ENCODE data around the gene PRKAR2B.

The PRKAR2B gene

DNA sequence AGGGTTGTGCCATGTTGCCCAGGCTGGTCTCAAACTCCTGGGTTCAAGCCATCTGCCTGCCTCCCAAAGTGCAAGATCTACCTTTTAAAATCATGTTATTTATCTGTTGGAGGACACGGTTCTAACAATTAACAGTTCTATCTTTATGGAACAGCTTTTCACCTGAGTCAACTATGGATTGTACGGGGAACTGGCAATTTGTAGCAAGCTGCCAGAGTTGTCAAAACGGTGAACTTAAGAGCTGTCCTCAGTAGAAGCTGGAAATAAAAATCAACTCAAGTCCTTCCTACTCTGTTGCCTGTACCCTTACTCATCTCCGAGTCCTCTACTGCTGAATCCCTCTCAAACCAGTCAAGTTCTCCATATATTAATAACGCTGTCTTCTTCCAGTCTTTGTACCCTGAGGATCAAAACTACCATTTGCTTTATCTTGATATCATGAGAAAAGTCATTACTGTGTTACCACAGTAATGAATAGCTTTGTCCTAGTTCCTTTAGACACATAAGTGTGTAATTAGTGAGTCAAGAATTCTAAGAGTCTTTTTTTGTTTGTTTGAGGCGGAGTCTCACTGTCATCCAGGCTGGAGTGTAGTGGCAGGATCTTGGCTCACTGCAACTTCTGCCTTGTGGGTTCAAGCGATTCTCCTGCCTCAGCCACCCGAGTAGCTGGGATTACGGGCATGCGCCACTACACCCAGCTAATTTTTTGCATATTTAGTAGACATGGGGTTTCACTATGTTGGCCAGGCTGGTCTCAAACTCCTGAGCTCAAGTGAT, 152.5 kb downstream of the PRKAR2B start:
- no peak for DNase-seq

DNA sequence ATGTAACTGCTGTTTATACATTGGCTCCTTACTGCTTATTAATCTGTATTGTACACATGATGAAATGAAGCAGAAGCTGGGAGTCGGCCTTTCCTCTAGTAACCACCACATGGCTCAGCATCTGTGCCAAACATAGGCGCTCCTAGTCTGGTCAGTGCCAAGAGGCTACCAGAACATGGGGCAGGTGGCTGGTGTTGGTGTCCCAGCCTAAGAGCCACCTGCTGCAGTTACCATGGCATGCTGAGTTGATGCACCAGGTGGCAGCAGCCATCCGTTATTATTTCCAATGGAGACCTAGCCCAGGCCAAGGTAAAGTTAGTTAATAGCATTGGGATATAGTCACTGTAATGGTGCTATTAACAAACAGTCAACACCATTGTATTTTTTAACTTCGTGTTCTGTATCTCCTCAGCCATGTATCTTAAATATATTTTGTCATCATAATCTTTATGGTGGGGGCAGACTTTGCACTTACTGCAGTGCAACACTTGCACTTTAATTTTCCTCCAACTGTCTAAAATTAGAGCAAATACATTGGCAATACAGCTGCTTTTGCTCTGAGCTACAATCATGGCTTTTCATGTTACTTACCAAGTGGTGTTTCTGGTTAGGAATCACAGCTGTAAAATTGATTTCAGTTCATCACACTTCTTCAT, 157.4 kb downstream of the PRKAR2B start:
- peak; percentile 68 for DNase-seq

DNA sequence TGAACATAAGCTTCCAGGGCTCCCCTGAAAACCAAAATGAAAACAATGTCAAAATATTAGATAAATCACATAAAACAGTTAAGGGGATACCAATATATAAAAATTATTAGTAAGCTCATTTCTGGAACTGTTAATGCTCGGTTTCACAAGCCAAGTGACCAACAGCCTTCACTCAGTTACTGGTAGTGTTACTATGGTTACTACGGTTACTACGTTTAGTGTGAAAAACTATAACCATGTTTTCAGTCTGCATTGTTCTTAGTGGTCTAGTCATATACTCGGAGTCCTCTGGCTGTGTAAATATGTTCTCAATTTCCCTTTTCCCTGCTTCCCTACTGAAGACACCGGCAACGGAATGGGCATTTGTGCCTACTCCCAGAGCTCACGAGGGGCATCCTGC, 159.1 kb downstream of the PRKAR2B start:
- DNase-seq = no peak

DNA sequence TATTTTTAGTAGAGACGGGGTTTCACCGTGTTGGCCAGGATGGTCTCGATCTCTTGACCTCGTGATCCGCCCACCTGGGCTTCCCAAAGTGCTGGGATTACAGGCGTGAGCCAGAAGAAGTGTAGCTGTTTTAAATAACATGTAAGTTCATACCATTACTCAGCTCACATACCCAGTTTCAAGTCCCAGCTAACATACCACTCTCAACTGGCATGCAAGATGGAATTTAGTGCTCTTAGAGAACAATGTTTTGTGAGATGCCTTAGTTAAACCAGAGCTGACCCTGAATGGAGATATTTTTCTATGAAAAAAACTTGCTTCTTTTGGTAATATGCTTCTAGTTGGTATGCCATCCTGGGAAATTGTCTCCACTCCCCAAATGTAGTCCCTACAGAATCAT, 161.6 kb downstream of the PRKAR2B start:
- DNase-seq = no peak

DNA sequence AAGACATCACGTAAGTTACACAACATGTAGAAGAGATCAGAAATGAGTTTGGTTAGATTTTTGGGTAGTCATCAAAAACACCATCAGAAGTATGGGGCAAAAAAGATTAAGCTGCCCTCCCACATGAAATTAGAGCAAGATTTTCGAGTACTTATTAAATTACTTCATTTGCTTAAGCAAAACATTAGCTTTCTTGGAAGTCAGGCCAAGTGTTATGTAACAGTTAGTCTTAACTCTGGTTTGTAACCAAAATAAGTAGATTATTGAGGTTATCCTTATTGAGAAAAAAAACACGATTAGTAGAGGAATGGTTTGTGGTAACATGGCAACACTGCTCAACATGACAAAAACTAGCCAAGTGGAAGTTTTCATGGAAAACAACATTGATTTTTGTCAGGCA, 162.2 kb downstream of the PRKAR2B start:
- DNase-seq = no peak

DNA sequence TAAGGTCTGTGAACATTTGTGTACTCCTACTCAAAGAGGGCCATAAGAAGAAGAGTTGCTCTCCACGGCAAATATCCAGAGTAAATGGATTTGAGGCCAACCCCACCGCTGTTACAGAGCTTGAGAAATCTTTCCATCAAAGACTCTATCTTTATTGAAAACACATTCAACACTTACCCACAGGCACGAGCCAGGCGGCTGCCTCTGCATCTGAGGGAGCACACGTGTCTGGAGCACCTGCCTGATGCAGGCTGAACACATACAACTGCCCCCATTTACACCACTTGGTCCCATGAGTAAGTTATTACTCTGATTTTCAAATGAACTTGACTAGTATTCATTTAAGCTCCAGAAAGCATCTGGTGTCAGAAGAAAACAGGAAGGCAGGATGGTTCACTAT, 163.0 kb downstream of the PRKAR2B start:
- DNase-seq = no peak

DNA sequence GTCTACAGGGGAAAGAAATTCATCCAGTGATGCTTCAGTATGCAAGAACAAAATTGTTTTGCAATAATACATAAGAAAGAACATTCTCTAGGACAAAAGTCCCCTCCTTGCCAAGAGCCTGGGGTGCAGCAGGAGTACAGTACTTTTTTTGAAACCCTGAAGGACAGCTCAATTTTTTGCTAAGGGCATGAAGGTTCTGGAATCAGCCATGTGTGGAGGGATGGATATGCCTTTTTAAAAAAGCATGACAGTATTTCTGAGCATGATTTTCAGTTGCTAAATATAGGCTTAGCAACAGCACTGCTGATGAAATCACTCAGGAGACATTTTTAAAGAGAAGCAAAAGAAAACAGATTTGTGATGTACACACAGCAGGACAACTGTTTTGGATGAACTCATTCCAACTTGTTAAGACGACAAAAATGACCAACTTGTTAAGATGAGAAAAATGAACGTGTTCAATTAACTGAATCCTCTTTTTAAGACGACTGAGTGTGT, 163.6 kb downstream of the PRKAR2B start:
- DNase-seq = no peak

DNA sequence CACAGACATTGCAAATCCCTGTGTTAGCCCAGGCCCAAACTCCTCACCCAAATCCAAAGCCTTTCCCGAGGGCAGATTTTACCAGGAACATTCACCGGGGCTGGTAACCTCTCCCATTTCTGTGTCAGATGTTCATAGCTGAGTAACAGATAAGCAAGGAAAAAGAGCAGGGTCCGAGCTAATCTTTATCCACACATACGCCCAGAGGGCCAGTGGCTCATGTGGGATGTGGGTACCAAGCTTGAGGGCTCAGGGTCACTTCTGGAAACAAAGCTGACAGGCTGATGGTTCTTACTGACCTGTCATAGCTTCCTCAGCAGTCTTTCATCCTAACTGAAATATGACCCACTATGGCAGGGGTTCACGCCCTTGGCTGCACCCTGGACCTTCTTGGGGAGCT, 164.1 kb downstream of the PRKAR2B start:
- no peak for DNase-seq

DNA sequence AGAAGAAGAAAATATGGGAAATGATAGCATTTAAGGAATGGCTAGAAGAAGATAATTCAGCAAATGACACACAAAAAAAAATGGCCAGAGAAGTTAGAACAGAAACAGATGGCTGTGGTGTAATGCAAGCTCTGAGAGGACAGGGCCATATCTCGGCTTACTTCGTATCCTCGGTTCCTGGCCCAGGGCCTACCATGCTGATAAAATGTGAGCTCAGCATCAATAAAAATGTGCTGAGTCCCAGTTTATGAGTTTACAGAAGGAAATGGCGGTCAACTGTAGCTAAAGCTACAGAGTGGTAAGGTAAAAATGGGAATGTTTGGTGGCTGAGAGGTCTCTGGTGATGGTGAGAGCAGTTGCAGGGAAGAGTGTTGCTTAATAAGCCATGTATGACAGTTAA, 165.1 kb downstream of the PRKAR2B start:
- no peak for DNase-seq

DNA sequence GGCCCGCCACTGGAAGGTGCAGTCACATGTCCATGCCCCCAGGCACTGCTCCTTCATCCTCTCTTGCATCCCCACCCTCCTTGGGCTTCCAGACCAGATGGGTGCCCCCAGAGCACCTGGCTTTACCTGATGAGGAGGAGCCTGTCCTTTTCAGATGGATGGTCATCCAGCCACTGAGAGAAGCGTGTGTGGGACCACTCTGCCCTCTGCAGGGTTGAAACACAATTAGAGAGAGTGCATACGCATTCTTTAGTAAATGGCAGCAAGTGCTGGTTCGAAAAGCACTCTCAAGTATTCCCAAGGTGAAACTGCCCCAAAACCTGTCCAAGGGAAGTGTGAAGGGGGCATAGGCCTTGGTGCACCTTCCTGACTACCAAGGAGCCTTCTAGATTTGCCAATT, 165.9 kb downstream of the PRKAR2B start:
- no peak for DNase-seq
